Measurements from ENCODE around the gene SLIT1.

The SLIT1 gene

GRCh38 chr10:96988426-96988825 is 197.3 kb downstream of the SLIT1 start:
- no peaks in the 10 kb centered on the region for H3K36me3 ChIP-seq (ENCODE audit: control insufficient read depth, insufficient read depth, low read length)
- no peaks in the 10 kb centered on the region for H3K27me3 ChIP-seq (ENCODE audit: control insufficient read depth, insufficient read depth, low read length)
- H3K9me3 ChIP-seq (ENCODE audit: control insufficient read depth, insufficient read depth, low read length): no peaks in the 10 kb centered on the region
- H3K4me1 ChIP-seq (ENCODE audit: control insufficient read depth, insufficient read depth, low read length): peaks cover 11% of the 10 kb centered on the region
- no peak overlapping the region for H3K4me3 ChIP-seq (ENCODE audit: low read depth, low read length)
- no peak overlapping the region for H3K9ac ChIP-seq (ENCODE audit: low read depth, low read length)

GRCh38 chr10:96987842-96988175 is 197.9 kb downstream of the SLIT1 start:
- peaks cover 11% of the 10 kb centered on the region for H3K4me1 ChIP-seq (ENCODE audit: control insufficient read depth, insufficient read depth, low read length)
- no peaks in the 10 kb centered on the region for H3K36me3 ChIP-seq (ENCODE audit: control insufficient read depth, insufficient read depth, low read length)
- no peak overlapping the region for H3K9ac ChIP-seq (ENCODE audit: low read depth, low read length)
- H3K4me3 ChIP-seq (ENCODE audit: low read depth, low read length): no peak overlapping the region
- H3K27me3 ChIP-seq (ENCODE audit: control insufficient read depth, insufficient read depth, low read length): no peaks in the 10 kb centered on the region
- no peaks in the 10 kb centered on the region for H3K9me3 ChIP-seq (ENCODE audit: control insufficient read depth, insufficient read depth, low read length)

GRCh38 chr10:96987141-96987841 is 198.5 kb downstream of the SLIT1 start:
- Histone ChIP-seq H3K36me3 (ENCODE audit: control insufficient read depth, insufficient read depth, low read length) (no peaks in the 10 kb centered on the region), H3K27me3 (ENCODE audit: control insufficient read depth, insufficient read depth, low read length) (no peaks in the 10 kb centered on the region), H3K4me3 (ENCODE audit: low read depth, low read length) (no peak overlapping the region), H3K9me3 (ENCODE audit: control insufficient read depth, insufficient read depth, low read length) (no peaks in the 10 kb centered on the region), H3K9ac (ENCODE audit: low read depth, low read length) (no peak overlapping the region), H3K4me1 (ENCODE audit: control insufficient read depth, insufficient read depth, low read length) (peaks cover 9% of the 10 kb centered on the region)

GRCh38 chr10:96986200-96986856 is 199.4 kb downstream of the SLIT1 start:
- Histone ChIP-seq H3K9ac (ENCODE audit: low read depth, low read length) (no peak overlapping the region), H3K4me1 (ENCODE audit: control insufficient read depth, insufficient read depth, low read length) (peaks cover 9% of the 10 kb centered on the region), H3K4me3 (ENCODE audit: low read depth, low read length) (no peak overlapping the region), H3K27me3 (ENCODE audit: control insufficient read depth, insufficient read depth, low read length) (no peaks in the 10 kb centered on the region), H3K36me3 (ENCODE audit: control insufficient read depth, insufficient read depth, low read length) (peaks cover 8% of the 10 kb centered on the region), H3K9me3 (ENCODE audit: control insufficient read depth, insufficient read depth, low read length) (no peaks in the 10 kb centered on the region)

- H3K4me1 ChIP-seq (ENCODE audit: control insufficient read depth, insufficient read depth, low read length): peaks cover 9% of the 10 kb centered on the region
- peaks cover 13% of the 10 kb centered on the region for H3K36me3 ChIP-seq (ENCODE audit: control insufficient read depth, insufficient read depth, low read length)
- no peaks in the 10 kb centered on the region for H3K27me3 ChIP-seq (ENCODE audit: control insufficient read depth, insufficient read depth, low read length)
- no peak overlapping the region for H3K4me3 ChIP-seq (ENCODE audit: low read depth, low read length)
- H3K9ac ChIP-seq (ENCODE audit: low read depth, low read length): no peak overlapping the region
- H3K9me3 ChIP-seq (ENCODE audit: control insufficient read depth, insufficient read depth, low read length): no peaks in the 10 kb centered on the region
Observed at GRCh38 chr10:96984541-96985131, 201.1 kb downstream of the SLIT1 start.

GRCh38 chr10:96982149-96982930 is 203.4 kb downstream of the SLIT1 start:
- Histone ChIP-seq H3K9me3 (ENCODE audit: control insufficient read depth, insufficient read depth, low read length) (no peaks in the 10 kb centered on the region), H3K27me3 (ENCODE audit: control insufficient read depth, insufficient read depth, low read length) (no peaks in the 10 kb centered on the region), H3K9ac (ENCODE audit: low read depth, low read length) (no peak overlapping the region), H3K4me1 (ENCODE audit: control insufficient read depth, insufficient read depth, low read length) (peaks cover 9% of the 10 kb centered on the region), H3K4me3 (ENCODE audit: low read depth, low read length) (no peak overlapping the region), H3K36me3 (ENCODE audit: control insufficient read depth, insufficient read depth, low read length) (peaks cover 13% of the 10 kb centered on the region)

- H3K9ac ChIP-seq (ENCODE audit: low read depth, low read length): no peak overlapping the region
Observed at GRCh38 chr10:96978621-96979154, 207.1 kb downstream of the SLIT1 start.

GRCh38 chr10:96975136-96975535 is 210.6 kb downstream of the SLIT1 start:
- no peaks in the 10 kb centered on the region for H3K36me3 ChIP-seq (ENCODE audit: control insufficient read depth, insufficient read depth, low read length)
- no peak overlapping the region for H3K4me3 ChIP-seq (ENCODE audit: low read depth, low read length)
- no peak overlapping the region for H3K9ac ChIP-seq (ENCODE audit: low read depth, low read length)
- H3K9me3 ChIP-seq (ENCODE audit: control insufficient read depth, insufficient read depth, low read length): no peaks in the 10 kb centered on the region
- no peaks in the 10 kb centered on the region for H3K27me3 ChIP-seq (ENCODE audit: control insufficient read depth, insufficient read depth, low read length)
- no peaks in the 10 kb centered on the region for H3K4me1 ChIP-seq (ENCODE audit: control insufficient read depth, insufficient read depth, low read length)

More at GRCh38 chr10:96978621-96979154, 207.1 kb downstream of the SLIT1 start:
- Histone ChIP-seq H3K4me3 (ENCODE audit: low read depth, low read length) (no peak overlapping the region), H3K9me3 (ENCODE audit: control insufficient read depth, insufficient read depth, low read length) (no peaks in the 10 kb centered on the region), H3K27me3 (ENCODE audit: control insufficient read depth, insufficient read depth, low read length) (no peaks in the 10 kb centered on the region), H3K36me3 (ENCODE audit: control insufficient read depth, insufficient read depth, low read length) (peaks cover 13% of the 10 kb centered on the region), H3K4me1 (ENCODE audit: control insufficient read depth, insufficient read depth, low read length) (no peaks in the 10 kb centered on the region)

GRCh38 chr10:96973809-96974747 is 211.7 kb downstream of the SLIT1 start:
- Histone ChIP-seq H3K4me1 (ENCODE audit: control insufficient read depth, insufficient read depth, low read length) (no peaks in the 10 kb centered on the region), H3K36me3 (ENCODE audit: control insufficient read depth, insufficient read depth, low read length) (no peaks in the 10 kb centered on the region), H3K4me3 (ENCODE audit: low read depth, low read length) (no peak overlapping the region), H3K9me3 (ENCODE audit: control insufficient read depth, insufficient read depth, low read length) (no peaks in the 10 kb centered on the region), H3K9ac (ENCODE audit: low read depth, low read length) (no peak overlapping the region), H3K27me3 (ENCODE audit: control insufficient read depth, insufficient read depth, low read length) (no peaks in the 10 kb centered on the region)

GRCh38 chr10:96972264-96972663 is 213.5 kb downstream of the SLIT1 start:
- no peaks in the 10 kb centered on the region for H3K4me1 ChIP-seq (ENCODE audit: control insufficient read depth, insufficient read depth, low read length)
- H3K27me3 ChIP-seq (ENCODE audit: control insufficient read depth, insufficient read depth, low read length): no peaks in the 10 kb centered on the region
- H3K9ac ChIP-seq (ENCODE audit: low read depth, low read length): no peak overlapping the region
- no peaks in the 10 kb centered on the region for H3K9me3 ChIP-seq (ENCODE audit: control insufficient read depth, insufficient read depth, low read length)
- no peak overlapping the region for H3K4me3 ChIP-seq (ENCODE audit: low read depth, low read length)
- H3K36me3 ChIP-seq (ENCODE audit: control insufficient read depth, insufficient read depth, low read length): no peaks in the 10 kb centered on the region

GRCh38 chr10:96971324-96971723 is 214.4 kb downstream of the SLIT1 start:
- Histone ChIP-seq H3K27me3 (ENCODE audit: control insufficient read depth, insufficient read depth, low read length) (no peaks in the 10 kb centered on the region), H3K4me3 (ENCODE audit: low read depth, low read length) (no peak overlapping the region)

More at GRCh38 chr10:96971324-96971723, 214.4 kb downstream of the SLIT1 start:
- no peak overlapping the region for H3K9ac ChIP-seq (ENCODE audit: low read depth, low read length)
- no peaks in the 10 kb centered on the region for H3K36me3 ChIP-seq (ENCODE audit: control insufficient read depth, insufficient read depth, low read length)
- no peaks in the 10 kb centered on the region for H3K4me1 ChIP-seq (ENCODE audit: control insufficient read depth, insufficient read depth, low read length)
- H3K9me3 ChIP-seq (ENCODE audit: control insufficient read depth, insufficient read depth, low read length): no peaks in the 10 kb centered on the region

Measured in iPS-15b (cell line).